ENCODE results near the gene ZDHHC1.
"Not testable (repeated sequence)": the region's sequence is repeated elsewhere in the genome, so short reads cannot be mapped to it uniquely, and the experiment has no call there.

ZDHHC1 gene

GRCh38 chr16:67429799-67430503, 13.7 kb upstream of the ZDHHC1 start:
- DNase-seq = no peak

DNA sequence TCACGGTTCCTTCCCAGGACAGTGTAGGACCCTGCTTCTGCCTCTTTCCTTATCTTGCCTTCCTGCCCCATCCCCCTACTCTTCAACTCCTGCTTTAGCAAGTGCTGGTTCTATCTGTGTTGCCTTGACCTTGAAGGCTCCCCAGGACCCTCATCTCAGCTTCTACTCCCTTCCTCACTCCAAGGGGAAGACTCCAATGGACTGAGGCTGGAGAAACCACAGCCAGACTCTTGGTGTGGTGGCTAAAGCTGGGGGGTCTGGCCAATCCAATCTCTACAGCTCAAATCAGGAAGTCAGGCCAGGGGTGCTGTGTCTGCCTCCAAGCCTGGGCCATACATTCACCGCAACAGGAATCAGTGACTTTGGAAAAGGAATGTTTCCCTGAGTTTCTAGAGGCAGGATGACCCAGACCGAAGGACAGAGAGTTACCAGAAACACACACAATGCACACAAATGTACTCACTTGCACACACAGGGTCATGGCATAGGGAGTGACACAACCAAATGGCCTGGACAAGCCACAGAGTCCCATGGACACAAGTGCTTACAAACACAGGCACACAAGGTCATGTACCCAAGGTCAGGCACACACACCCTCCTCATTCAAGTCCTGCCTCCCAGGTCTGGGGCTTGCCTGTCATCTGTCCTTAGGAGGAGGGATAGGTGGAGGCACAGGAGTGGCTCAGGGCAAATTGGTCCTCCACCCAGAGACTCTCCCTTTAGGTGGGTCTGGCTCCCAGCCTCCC, 12.9 kb upstream of the ZDHHC1 start:
- DNase-seq = no peak

- peak; percentile 70 for DNase-seq
These were observed 12.0 kb upstream of the ZDHHC1 start for GRCh38 chr16:67428146-67428731.

DNA sequence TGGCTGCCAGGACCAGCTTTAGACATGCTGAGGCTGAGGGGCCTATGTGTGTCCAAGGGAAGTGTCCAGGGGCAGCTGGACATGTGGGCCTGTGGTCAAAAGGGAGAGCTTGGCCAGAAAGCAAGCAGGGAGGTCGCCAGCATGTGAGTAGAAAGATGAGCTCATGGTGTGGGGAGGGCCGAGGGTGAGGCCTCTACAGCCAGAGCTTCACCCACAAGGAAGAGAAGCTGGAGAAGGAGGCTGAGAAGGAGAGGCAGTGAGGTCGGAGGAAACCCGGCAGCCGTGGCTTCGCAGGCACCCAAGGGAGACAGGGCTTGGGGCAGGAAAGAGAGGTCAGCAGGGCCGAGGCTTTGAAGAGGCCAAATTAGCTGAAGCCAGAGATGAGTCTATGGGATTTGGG, 10.7 kb upstream of the ZDHHC1 start:
- no peak for DNase-seq

GRCh38 chr16:67426022-67426421, 9.7 kb upstream of the ZDHHC1 start:
- DNase-seq = no peak

- no peak for DNase-seq
These were observed 9.3 kb upstream of the ZDHHC1 start for GRCh38 chr16:67425580-67425979.

GRCh38 chr16:67425061-67425460, 8.8 kb upstream of the ZDHHC1 start:
- no peak for DNase-seq

- no peak for DNase-seq
These were observed 8.0 kb upstream of the ZDHHC1 start for GRCh38 chr16:67424261-67424615.

DNA sequence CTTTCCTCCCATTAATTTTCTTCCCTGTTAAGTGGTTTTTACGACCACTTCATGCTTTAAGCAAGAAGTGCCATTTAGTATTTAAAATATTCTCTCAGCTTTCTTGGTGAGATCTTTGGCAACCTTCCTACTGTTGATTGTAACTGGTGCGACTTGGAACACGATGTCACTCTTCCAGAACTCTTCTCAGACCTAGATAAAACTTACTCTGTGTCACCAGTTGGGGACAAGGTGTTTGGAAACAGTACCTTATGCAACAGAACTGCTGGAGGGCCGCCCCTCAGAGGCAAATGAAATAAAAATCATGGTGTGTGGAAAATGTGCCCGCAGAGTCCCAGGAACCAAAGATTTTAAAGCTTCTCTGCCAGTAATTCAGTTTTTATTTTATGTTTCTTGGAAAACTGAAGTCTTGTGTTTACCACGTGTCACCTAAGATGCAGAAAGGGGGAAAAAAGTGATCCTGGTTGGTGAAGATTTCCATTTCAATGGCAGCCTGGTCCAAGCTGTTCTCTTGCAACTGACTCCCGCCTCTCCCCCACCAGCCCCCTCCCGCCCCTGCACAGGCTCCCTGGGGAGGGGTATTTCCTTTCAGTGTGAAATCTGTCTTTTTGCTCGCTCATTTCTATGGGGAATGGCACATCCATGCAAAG, 7.5 kb upstream of the ZDHHC1 start:
- no peak for DNase-seq

DNA sequence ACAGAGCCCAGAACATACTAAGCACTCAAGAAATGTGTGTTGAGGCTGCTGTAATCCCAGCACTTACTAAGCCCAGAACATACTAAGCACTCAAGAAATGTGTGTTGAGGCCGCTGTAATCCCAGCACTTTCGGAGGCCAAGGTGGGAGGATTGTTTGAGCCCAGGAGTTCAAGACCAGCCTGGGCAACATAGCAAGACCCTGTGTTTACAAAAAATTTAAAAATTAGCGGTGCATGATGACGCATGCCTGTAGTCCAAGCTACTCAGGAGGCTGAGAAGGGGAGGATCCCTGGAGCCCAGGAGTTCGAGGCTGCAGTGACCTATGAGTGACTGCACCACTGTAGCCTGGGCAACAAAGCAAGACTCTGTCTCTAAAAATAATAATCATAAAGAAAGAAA, 6.7 kb upstream of the ZDHHC1 start:
- DNase-seq = no peak

GRCh38 chr16:67421030-67421429, 4.8 kb upstream of the ZDHHC1 start:
- DNase-seq = no peak

- DNase-seq = no peak
These were observed 3.7 kb upstream of the ZDHHC1 start for GRCh38 chr16:67419931-67420330.

GRCh38 chr16:67419502-67419901, 3.2 kb upstream of the ZDHHC1 start:
- DNase-seq = no peak

GRCh38 chr16:67417333-67418061, 1.2 kb upstream of the ZDHHC1 start:
- DNase-seq = no peak

GRCh38 chr16:67415421-67415820, 856 bp downstream of the ZDHHC1 start:
- not testable (repeated sequence) for DNase-seq

- no peak for DNase-seq
These were observed 2.0 kb downstream of the ZDHHC1 start for GRCh38 chr16:67413978-67414911.

GRCh38 chr16:67412294-67412693, 4.0 kb downstream of the ZDHHC1 start:
- DNase-seq = no peak

GRCh38 chr16:67411339-67411738, 4.9 kb downstream of the ZDHHC1 start:
- no peak for DNase-seq

DNA sequence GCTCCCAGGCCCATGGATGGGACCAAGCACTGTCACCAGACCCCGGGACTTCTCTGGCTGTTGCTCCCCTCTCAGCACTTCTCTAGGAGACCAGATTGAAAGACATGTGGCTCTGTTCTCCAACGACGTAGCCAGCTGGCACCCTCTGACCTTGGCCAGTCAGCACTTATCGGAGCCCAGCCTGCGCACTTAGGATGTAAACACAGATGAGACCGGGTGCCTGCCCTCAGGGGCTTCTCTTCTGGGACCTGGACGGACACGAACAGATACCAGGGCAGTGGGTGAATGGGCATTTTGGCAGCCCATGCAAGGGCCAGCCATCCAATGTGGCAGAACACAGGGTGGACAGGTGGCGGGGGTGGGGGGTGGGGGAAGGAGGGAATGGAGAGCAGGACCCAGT, 6.6 kb downstream of the ZDHHC1 start:
- DNase-seq = no peak

DNA sequence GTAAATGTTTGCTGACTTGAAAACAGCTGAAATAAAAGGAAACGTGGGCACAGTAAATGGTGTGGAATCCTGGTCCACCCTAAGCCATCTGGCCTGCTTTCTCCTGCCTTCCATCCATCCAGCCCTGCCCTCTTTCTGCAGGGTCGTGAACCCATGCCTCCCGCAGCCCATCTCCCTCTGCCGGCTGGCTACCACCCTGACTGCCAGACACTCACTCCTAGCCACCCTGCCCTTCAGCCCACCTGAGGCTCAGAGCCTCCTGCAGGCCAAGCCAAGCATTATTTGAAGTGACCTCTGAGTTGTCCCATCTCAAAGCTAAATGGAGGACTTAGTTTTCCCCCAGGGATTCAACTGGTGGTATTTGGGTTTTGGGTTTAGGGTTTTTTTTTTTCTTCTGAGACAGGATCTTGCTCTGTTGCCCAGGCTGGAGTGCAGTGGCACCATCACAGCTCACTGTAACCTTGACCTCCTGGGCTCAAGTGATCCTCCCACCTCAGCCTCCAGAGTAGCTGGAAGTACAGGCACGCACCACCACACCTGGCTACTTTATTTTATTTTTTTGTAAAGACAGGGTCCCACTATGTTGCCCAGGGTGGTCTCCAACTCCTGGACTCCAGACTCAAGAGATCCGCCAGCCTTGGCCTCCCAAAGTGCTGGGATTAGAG, 8.4 kb downstream of the ZDHHC1 start:
- no peak for DNase-seq

DNA sequence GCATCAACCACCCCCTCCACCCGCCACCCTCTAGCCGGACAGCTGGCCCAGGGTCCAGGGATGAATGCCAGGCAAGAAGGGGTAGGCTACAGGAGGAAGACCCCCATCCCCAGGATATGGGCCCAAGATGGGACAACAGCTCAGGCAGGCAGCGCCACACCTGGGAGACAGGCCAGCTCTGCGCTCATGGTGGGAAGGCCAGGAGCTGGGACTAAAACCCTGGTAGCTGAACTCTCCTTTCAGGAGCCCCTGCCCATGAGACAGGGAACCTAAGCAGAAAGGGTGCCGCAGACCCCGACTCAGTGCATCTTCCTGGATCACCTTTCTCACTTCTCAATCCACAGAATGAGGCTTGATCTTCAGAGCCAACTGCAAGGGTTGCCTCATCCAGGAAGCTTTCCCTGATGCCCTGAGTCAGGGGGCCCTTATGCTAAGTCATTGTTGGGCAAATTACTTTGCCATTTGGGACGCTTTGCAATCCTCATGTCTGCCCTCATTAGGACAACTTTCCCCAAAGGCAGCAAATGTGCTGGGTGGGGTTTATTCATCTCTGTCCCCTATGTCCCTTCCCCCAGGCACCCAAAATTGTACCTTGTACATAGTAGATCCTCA, 9.0 kb downstream of the ZDHHC1 start:
- DNase-seq = no peak
